ENCODE data around the gene TRABD.

Gene TRABD

GRCh38 chr22:50218153-50218995 is 32.7 kb downstream of the TRABD start:
- TF ChIP-seq CTCF (conservative IDR thresholded peaks at IDR 0.05) = no peak
- H3K27ac ChIP-seq = no peak overlapping the region

GRCh38 chr22:50218996-50219727 is 33.4 kb downstream of the TRABD start:
- no peak for TF ChIP-seq CTCF (conservative IDR thresholded peaks at IDR 0.05)
- H3K27ac ChIP-seq = peak overlapping the region; percentile 14; the same call in 1 of the 2 replicates

- no peak for TF ChIP-seq CTCF (conservative IDR thresholded peaks at IDR 0.05)
Measured at GRCh38 chr22:50219800-50220602, 34.3 kb downstream of the TRABD start.

GRCh38 chr22:50220603-50221409 is 35.1 kb downstream of the TRABD start:
- TF ChIP-seq CTCF (conservative IDR thresholded peaks at IDR 0.05) = no peak

More at GRCh38 chr22:50219800-50220602, 34.3 kb downstream of the TRABD start:
- H3K27ac ChIP-seq = peak overlapping the region; percentile 14; the same call in 1 of the 2 replicates

GRCh38 chr22:50221410-50222300 is 35.9 kb downstream of the TRABD start:
- no peak for TF ChIP-seq CTCF (conservative IDR thresholded peaks at IDR 0.05)

More at GRCh38 chr22:50220603-50221409, 35.1 kb downstream of the TRABD start:
- H3K27ac ChIP-seq = no peak overlapping the region

GRCh38 chr22:50222508-50222907 is 36.8 kb downstream of the TRABD start:
- no peak for TF ChIP-seq CTCF (conservative IDR thresholded peaks at IDR 0.05)
- no peak overlapping the region for H3K27ac ChIP-seq

More at GRCh38 chr22:50221410-50222300, 35.9 kb downstream of the TRABD start:
- no peak overlapping the region for H3K27ac ChIP-seq

All from VCaP (cell line).